Mesothelial cell of epicardium (in vitro differentiated cells): ENCODE results near the gene B3GAT3. TPM values are rescaled to one million over a fixed set of nuclear protein-coding genes. Genes with fewer than 3 reads are reported as not detected.
A peak's percentile ranks its signal among the peaks of the same experiment; 100 is the strongest.

Experiments used
- DNase-seq, 2 experiments: peaks; one replicate each; pipeline ENCODE4 v3.0.0; 2021; ENCODE audit warnings: low spot score in 2 of 2; ENCODE audit not compliant: unreplicated experiment in 2 of 2
- H3K27ac Mint-ChIP-seq: 2 replicates; pipeline ENCODE4 v1.8.0; 2021; ENCODE audit warnings: mixed read lengths
- H3K27me3 Mint-ChIP-seq: 2 replicates; pipeline ENCODE4 v1.8.0; 2021; ENCODE audit warnings: low read depth, mixed read lengths
- H3K36me3 Mint-ChIP-seq: 2 replicates; pipeline ENCODE4 v1.8.0; 2021; ENCODE audit warnings: mixed read lengths
- H3K4me1 Mint-ChIP-seq: 2 replicates; pipeline ENCODE4 v1.8.0; 2021; ENCODE audit warnings: mixed read lengths
- H3K4me3 Mint-ChIP-seq: 2 replicates; pipeline ENCODE4 v1.8.0; 2021; ENCODE audit warnings: mild to moderate bottlenecking, moderate library complexity, mixed read lengths
- H3K9me3 Mint-ChIP-seq: 2 replicates; pipeline ENCODE4 v1.8.0; 2021; ENCODE audit warnings: mixed read lengths
- total RNA-seq: library from RNA; stranded (reverse); gene quantifications from 3 replicates; pipeline ENCODE4 v1.2.1, GENCODE V29; 2021
- TF ChIP-seq, protein P1 (sequence below): fragments of 200-600 bp; sonication (generic); IDR thresholded peaks from one replicate; pipeline ENCODE4 v1.5.0; 2021; ENCODE audit warnings: antibody characterized with exemption; ENCODE audit not compliant: unreplicated experiment

B3GAT3 gene
- total RNA-seq, 1 donor from 2014 or later, result 52.6 TPM

DNA sequence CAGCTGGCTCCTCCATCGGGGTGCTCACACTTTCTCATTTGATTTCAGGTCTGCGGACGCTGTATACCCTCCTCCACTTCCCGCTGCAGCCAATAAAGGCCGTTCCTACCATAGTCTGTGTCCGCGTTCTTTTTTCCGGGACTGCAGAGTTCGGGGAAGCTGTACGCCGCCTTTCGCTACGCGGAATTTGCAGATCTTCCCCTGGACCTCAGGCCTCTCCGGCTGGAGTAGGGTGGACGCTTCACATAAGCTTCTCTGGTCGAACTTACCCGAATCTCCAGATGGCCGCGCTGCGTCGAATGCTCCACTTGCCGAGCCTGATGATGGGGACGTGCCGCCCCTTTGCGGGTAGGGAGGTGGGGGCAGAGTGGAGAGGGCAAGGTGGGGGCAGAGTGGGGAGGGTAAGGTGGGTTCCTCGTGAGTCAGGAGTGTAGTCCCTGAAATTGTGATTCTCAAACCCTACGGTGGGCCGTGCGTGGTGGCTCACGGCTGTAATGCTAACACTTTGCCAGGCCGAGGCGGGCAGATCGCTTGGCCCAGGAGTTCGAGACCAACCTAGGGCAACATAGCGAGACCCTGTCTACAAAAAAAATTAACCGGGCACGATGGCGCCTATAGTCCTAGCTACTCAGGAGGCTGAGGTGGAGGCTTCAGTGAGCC is 43.9 kb upstream of the B3GAT3 start:
- H3K27me3 Mint-ChIP-seq, result no peaks in the 10 kb centered on the region
- no peak for DNase-seq
- peaks cover 21% of the 10 kb centered on the region for H3K4me1 Mint-ChIP-seq
- TF ChIP-seq, protein P1, sequence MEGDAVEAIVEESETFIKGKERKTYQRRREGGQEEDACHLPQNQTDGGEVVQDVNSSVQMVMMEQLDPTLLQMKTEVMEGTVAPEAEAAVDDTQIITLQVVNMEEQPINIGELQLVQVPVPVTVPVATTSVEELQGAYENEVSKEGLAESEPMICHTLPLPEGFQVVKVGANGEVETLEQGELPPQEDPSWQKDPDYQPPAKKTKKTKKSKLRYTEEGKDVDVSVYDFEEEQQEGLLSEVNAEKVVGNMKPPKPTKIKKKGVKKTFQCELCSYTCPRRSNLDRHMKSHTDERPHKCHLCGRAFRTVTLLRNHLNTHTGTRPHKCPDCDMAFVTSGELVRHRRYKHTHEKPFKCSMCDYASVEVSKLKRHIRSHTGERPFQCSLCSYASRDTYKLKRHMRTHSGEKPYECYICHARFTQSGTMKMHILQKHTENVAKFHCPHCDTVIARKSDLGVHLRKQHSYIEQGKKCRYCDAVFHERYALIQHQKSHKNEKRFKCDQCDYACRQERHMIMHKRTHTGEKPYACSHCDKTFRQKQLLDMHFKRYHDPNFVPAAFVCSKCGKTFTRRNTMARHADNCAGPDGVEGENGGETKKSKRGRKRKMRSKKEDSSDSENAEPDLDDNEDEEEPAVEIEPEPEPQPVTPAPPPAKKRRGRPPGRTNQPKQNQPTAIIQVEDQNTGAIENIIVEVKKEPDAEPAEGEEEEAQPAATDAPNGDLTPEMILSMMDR, result no peak
- peaks cover 5% of the 10 kb centered on the region for H3K36me3 Mint-ChIP-seq
- H3K4me3 Mint-ChIP-seq, result peak overlapping the region; percentile 96
- H3K9me3 Mint-ChIP-seq, result no peaks in the 10 kb centered on the region
- peak overlapping the region; percentile 97 for H3K27ac Mint-ChIP-seq

DNA sequence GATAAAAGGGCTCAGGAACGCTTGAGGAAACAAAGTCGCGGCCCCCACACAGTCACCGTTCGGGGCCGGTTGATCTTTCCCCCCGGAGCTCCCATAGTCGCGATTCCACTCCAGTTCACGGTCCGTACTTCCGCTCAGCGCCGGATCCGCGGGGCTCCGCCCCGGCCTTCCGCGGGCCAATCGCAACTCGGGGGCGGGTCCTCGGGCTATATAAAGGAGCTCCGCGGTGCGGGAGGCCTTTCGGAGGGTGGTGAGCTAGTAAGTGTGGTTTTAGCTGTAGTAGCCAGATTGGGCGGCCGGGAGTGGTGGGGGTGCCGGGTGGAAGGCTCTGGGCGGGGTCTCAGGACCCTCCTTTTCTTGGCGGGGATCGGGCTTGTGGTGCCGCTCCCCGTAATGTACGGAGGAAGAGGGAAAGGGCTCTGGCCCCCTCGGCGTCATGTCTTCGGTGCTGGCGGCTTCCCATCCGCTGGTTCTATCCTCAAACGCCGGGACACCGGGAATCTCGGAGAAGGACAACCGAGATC is 43.4 kb upstream of the B3GAT3 start, which contains the start of the genes C11orf98 and CSKMT:
Gene C11orf98 (minus strand): TSS at position 136 of the 524 bp plus-strand sequence. CDS start 41 bp downstream, at position 95.
Gene CSKMT (plus strand): TSS at position 238 of the 524 bp plus-strand sequence. CDS start 568 bp downstream, outside the sequence.
- H3K27me3 Mint-ChIP-seq, result no peaks in the 10 kb centered on the region
- peak within 1 kb of the TSS; percentile 97 for H3K27ac Mint-ChIP-seq
- TF ChIP-seq, protein P1, result no peak
- H3K4me1 Mint-ChIP-seq, result peaks cover 20% of the 10 kb centered on the region
- H3K36me3 Mint-ChIP-seq, result peaks cover 5% of the 10 kb centered on the region
- DNase-seq, result peak; percentile 86 to 99
- no peaks in the 10 kb centered on the region for H3K9me3 Mint-ChIP-seq
- peak within 1 kb of the TSS; percentile 96 for H3K4me3 Mint-ChIP-seq

DNA sequence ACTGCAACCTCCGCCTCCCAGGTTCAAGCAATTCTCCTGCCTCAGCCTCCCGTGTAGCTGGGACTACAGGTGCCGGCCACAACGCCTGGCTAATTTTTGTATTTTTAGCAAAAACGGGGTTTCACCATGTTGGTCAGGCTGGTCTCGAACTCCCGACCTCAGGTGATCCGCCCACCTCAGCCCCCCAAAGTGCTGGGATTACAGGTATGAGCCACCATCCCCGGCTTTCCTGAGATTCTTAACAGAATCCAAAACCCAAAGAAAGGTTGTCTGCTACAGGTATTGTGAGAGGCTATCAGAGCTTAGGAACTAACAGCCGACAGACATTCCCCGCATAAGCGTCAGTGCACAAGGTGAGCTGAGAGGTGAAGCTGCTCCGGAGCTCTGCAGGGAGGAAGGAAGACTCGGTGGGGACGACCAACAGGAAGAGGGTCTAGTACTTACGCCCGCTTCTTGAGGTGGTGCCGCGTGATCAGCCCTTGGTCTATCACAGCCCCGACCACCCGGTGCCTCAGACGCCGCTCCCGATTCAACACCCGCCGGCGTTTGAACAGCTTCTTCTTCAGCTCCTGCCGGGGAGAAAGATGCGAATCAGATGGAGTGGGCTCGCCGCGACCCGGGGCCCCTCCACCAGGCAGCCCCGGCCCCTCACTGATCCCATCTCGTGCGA is 42.8 kb upstream of the B3GAT3 start:
- TF ChIP-seq, protein P1, result no peak
- no peaks in the 10 kb centered on the region for H3K9me3 Mint-ChIP-seq
- H3K27ac Mint-ChIP-seq, result peak overlapping the region; percentile 97
- H3K4me3 Mint-ChIP-seq, result peak overlapping the region; percentile 96
- no peaks in the 10 kb centered on the region for H3K27me3 Mint-ChIP-seq
- peaks cover 19% of the 10 kb centered on the region for H3K4me1 Mint-ChIP-seq
- H3K36me3 Mint-ChIP-seq, result peaks cover 5% of the 10 kb centered on the region
- DNase-seq, result no peak

DNA sequence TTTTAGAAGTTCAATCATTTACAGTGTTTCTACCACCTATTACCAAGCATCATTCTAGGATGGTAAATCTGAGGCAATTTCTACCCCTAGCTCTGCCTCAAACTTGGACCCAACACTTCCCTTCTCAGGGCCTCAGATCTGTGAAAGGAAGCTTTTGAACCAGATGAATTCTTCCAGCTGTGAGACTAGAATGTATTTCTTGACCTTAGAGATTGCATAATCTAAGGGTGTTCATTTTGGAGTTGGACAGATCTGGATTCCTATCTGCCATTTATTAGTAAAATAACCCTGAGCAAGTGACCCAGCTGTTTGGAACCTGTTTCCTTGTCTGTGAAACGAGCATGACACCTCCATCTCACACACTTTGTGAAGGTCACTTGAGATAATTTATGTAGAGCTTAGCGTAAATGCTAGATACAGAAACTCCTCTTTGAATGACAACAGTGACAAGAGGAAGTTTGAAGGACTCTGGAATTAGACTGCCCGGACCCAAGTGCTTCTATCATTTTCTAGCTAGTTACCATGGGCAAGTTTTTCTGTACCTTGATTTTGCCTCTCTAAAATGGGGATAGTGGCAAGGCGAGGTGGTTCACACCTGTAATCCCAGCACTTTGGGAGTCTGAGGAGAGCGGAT is 35.1 kb upstream of the B3GAT3 start:
- Mint-ChIP-seq H3K27me3 (no peaks in the 10 kb centered on the region), H3K4me3 (no peak overlapping the region), H3K36me3 (no peaks in the 10 kb centered on the region), H3K9me3 (no peaks in the 10 kb centered on the region), H3K4me1 (peaks cover 10% of the 10 kb centered on the region), H3K27ac (peak overlapping the region; percentile 17)
- TF ChIP-seq, protein P1, result no peak
- DNase-seq, result no peak

DNA sequence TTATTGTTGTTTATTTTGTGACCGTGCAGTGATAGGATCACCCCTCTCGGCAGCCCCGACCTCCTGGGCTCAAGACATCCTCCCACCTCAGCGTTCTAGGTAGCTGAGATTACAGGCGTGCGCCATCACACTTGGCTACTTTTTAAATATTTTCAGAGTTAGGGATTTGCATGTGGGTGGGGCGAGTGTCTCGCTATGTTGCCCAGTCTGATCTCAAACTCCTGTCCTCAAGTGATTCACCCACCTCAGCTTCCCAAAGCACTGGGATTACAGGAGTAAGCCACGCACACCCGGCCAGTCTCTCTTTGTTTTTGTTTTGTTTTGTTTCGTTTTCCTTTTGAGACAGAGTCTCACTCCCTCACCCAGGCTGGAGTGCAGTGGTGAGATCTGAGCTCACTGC is 32.5 kb upstream of the B3GAT3 start:
- Mint-ChIP-seq H3K36me3 (peaks cover 4% of the 10 kb centered on the region), H3K4me3 (peak overlapping the region; percentile 18)
- TF ChIP-seq, protein P1, result no peak

More for the DNA sequence above, 32.5 kb upstream of the B3GAT3 start:
- no peak overlapping the region for H3K27ac Mint-ChIP-seq
- H3K27me3 Mint-ChIP-seq, result no peaks in the 10 kb centered on the region
- peaks cover 12% of the 10 kb centered on the region for H3K4me1 Mint-ChIP-seq
- no peaks in the 10 kb centered on the region for H3K9me3 Mint-ChIP-seq
- DNase-seq, result no peak
